GM12891 (cell line): ENCODE data around the gene FOXO3.
"Not testable (repeated sequence)": the region's sequence is repeated elsewhere in the genome, so short reads cannot be mapped to it uniquely, and the experiment has no call there.

Experiments
- PAX5 ChIP-seq: IDR thresholded peaks from 2 replicates; pipeline ENCODE4 v1.6.1; 2011; ENCODE audit warnings: low read length, moderate library complexity, mild to moderate bottlenecking; ENCODE audit not compliant: insufficient read depth, severe bottlenecking
- POLR2A ChIP-seq: IDR thresholded peaks from 2 replicates; pipeline ENCODE4 v1.6.1; 2011; ENCODE audit warnings: low read depth, low read length, control low read depth
- POLR2AphosphoS5 ChIP-seq: IDR thresholded peaks from 2 replicates; pipeline ENCODE4 v1.6.1; 2011; ENCODE audit warnings: low read depth, low read length, control low read depth
- POU2F2 ChIP-seq: IDR thresholded peaks from 2 replicates; pipeline ENCODE4 v1.6.1; 2011; ENCODE audit warnings: low read depth, mild to moderate bottlenecking, control low read depth, low read length, moderate library complexity
- SPI1 ChIP-seq: IDR thresholded peaks from 2 replicates; pipeline ENCODE4 v1.6.1; 2011; ENCODE audit warnings: low read depth, low read length, control low read depth
- TAF1 ChIP-seq: IDR thresholded peaks from 2 replicates; pipeline ENCODE4 v1.6.1; 2011; ENCODE audit warnings: low read depth, low read length, control low read depth

GRCh38 chr6:108561309-108561647 lies 561 bp downstream of the FOXO3 start:
- TF ChIP-seq POLR2A, POLR2AphosphoS5, TAF1, SPI1, PAX5, POU2F2: not testable (repeated sequence)
